Activated CD4-positive, alpha-beta T cell treated with anti-CD3 and anti-CD28 coated beads for 24 hours (primary cell): ENCODE measurements around the gene OR2C1.

ENCODE experiments used
- DNase-seq, 2 donors: peaks; one replicate each; pipeline ENCODE4 v3.0.0-alpha.2; 2020; ENCODE audit warnings: low read depth in 2 of 2

Gene OR2C1

DNA sequence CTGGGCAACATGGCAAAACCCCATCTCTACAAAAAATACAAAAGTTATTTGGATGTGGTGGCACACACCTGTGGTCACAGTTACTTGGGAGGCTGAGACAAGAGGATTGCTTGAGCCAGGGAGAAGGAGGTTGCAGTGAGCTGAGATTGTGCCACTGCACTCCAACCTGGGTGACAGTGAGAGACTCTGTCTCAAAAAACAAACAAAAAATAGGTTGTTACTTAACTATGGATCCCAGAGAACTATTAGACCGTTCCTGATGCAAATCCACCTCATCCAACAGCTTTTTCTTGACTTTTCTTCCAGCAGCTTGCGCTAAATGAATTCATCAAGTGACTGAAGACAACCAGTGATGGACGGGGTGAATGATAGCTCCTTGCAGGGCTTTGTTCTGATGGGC is at the start of gene OR2C1:
OR2C1 (plus strand) TSS at position 301 of the 400 bp plus-strand sequence; CDS start at position 353, 52 bp downstream.
- DNase-seq: no peak

DNA sequence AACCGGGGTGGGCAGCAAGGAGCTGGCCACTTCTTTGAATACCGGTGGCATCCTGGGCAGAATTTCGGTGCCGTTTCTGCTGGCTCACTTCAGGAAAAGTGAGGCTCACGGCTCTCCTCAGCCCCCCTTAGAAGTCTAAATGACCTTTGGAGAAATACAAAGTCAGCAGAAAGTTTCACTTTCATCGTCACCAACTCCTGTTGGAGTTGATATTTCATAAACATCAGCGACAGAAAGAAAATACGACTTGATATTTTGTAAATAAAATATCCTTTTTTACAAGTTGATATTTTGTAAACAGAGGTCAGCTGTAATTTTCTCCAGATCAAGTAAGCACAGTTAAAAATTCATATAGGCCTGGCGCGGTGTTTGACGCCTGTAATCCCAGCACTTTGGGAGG is 49.6 kb upstream of the OR2C1 start:
- DNase-seq: no peak

DNA sequence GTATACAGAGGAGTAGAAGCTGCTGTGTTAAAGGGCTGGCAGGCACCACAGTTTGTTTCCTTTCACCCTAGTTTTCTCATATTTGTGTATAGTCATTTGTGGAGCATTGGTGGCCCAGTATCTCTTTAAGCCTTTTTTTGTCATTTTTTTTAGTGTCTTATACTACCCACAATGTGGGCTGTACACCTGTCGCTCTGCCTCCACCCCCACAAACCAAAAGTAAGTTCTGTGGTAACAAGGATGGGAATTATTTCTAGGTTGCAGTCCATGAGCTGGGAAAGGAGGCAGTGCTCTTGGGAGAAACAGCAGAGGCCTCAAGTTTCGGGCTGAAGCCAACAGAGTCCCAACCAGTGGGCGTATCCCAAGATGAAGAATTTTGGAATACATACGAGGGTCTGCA is 44.2 kb upstream of the OR2C1 start:
- DNase-seq: no peak

DNA sequence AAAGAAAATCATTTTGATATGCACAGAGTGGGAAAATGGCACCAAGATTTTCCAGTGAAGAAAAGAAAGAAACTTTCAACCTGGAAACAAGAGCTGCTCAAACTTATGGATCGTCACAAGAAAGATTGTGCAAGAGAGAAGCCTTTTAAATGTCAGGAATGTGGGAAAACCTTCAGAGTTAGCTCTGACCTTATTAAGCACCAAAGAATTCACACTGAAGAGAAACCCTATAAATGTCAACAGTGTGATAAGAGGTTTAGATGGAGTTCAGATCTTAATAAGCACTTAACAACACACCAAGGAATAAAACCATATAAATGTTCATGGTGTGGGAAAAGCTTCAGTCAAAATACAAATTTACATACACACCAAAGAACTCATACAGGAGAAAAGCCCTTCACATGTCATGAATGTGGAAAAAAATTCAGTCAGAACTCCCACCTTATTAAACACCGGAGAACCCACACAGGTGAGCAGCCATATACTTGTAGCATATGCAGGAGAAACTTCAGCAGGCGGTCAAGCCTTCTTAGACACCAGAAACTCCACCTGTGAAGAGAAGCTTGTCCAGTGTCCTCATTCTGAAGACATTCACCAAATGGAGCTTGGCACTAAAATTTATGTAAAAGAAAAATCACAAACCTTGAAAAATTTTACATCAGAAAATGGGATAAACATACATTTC is 38.2 kb upstream of the OR2C1 start:
- DNase-seq: no peak

DNA sequence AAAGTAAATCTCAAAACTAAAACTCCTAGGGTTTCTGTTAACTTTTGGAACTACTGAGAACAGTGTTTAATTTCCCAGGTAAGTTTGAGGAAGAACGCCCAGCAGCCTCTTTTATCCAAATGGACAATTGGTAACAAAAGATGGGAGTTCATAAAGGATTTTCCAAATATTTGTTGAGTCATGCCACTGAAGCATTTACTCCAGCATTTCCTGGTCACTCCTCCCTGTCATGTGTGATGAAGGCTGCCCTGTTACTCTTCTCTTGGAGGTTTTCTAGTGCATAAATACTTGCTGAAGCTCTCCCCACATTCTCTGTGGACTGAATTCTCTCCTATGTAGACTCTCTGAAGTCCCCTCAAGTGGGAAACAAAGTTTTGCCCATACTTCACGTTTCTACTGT is 33.9 kb upstream of the OR2C1 start:
- no peak for DNase-seq

DNA sequence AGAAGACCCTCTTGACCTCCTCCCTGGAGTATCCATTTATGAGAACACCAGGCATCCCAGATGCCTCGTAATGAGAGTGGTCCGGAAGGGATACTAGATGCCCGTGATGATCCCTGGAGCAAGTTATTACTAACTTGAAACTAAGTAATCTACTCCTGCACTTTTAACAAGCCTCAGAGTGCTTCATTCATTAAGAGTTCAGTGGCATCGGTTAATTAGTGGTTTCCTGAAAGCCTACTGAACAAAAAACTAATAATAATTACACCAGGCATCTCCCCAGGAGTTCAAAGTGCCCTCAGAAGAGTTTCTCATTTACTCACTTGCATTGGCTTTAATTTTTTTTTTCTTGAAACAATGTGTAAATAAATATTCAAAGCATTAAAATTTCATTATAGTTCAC is 28.2 kb upstream of the OR2C1 start:
- DNase-seq: no peak

DNA sequence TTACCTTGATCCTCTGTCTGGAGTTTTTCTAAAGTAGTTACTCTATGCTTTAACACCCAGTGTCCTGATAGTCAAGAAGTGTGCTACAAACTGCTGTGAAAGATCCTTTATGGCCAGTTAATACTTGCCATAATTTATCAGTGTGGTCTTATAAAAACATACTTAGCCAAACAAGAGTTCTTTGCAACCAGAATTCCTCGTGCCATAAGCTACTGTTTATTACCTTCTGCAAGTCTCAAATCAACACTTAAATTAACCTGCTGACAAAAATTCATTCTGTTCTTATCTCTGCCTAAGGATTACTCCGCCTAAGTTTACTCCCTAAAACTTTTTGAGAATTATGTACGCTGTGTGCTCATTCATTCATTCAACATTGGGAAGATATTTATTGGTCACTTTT is 27.6 kb upstream of the OR2C1 start:
- DNase-seq: no peak

DNA sequence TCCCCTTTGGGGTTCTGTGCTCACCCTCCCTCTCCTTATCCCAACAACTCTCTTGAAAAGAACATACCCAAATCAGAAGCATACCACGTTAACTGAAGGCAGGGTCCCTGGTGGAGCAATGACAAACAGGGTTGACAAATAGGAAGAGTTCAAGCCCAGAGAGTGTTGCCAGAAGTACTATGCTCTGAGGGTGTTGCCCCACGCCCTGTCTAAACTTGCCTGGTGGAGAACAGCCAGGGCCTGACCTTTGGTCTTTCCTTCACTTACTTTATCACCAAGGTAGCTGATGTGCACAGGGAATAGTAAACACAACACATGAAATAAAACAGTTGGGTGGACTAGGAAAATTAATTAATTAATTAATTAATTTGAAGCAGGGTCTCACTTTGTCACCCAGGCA is 27.0 kb upstream of the OR2C1 start:
- DNase-seq: no peak

DNA sequence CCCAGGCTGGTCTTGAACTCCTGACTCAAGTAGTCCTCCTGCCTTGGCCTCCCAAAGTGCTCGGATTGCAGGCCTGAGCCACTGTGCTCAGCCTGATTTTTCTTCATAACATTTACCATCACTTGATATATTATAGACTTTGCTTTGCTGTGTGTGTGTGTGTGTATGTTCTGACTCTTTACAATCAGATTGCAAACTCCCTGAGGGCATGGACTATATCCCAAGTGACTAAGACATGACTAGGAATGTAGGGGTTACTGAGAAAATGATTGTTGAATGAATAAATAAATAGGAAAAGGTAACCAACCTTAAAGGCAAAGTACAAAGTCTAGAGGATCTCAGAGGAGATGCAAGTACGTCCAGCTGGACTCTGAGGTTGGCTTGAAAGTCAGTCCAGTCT is 9.6 kb upstream of the OR2C1 start:
- DNase-seq: no peak

DNA sequence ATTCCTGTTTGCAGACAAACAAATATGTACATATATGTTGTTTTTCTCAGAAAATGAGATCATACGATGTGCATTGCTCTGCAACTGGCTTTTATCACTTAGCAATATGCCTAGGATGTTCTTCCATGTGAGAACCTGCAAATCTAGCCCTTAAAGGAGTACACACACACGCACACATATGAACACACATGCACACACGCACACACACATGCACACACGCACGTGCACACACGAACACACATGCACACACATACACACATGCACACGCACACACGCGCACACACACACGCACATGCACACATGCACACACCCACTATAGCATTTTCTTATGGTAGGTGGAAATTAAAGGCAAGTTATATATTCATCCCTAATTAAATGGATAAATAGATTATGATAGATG is 8.1 kb upstream of the OR2C1 start:
- DNase-seq: no peak

DNA sequence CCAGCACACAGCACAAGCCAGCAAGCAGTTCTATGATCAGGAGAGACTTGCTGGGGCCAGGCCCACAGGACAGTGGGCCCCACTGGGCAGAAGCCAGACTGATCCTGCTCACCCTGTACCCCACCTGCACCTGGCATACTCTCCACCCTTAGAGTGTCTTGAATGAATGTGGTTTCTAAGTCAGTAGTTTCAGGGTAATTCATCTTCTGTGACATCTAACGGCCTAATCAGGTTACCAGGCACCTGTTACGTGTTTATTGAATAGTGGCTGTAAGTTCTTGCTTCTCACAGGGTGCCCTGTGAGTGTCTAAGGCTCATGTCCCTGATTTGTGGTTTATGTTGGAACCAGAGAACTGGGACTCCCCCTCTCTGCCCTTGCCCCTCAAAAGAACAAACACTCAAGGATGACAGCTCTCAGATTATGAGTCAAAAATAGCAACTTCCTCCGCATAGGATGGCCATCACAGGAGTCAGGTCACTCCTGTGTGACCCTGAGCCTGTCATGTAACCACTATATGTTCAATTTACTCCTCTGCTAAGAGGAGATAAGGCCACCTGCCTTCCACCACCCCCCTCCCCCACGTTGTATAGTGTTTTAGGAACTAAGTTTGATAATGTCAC is 7.0 kb upstream of the OR2C1 start:
- no peak for DNase-seq

DNA sequence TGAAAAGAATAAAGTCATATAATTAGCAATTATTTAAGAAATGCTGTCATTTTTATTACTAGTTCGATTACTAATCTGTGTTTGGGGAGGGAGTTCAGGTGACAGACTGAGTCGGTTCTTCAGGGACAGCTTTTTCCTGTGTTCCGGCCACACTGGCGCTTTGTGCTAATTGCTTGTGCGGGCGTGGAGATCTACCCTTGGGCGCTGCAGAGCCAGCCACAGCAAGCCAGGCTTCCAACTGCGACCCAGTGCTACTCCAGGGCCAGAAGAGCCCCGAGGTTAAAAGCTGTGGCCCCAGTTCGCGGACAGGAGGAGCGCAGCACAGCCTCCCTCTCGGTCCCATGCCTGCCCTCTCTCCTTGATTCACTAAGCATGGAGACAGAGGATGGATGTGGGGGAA is 6.5 kb upstream of the OR2C1 start:
- no peak for DNase-seq

DNA sequence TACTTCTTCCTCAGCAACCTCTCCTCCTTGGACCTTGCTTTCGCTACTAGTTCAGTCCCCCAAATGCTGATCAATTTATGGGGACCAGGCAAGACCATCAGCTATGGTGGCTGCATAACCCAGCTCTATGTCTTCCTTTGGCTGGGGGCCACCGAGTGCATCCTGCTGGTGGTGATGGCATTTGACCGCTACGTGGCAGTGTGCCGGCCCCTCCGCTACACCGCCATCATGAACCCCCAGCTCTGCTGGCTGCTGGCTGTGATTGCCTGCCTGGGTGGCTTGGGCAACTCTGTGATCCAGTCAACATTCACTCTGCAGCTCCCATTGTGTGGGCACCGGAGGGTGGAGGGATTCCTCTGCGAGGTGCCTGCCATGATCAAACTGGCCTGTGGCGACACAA is 429 bp downstream of the OR2C1 start:
- no peak for DNase-seq

DNA sequence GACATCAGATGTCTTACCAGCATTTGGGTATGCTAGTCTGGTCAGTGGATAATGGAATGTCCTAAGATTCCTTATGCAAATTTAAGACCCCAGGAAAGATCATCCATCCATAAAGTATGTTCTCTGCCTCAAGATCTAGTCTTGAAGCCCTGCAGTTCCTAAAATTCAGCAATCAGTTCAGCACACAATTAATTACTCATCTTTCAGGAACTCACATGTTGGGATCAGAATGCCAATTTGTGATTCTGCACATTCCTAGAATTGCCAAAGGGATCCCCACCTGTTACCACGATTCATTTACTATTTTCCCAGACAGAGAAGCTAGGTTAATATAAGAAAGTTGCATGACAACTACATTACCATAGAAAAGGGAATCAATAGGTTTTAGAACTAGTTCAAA is 3.2 kb downstream of the OR2C1 start:
- no peak for DNase-seq

DNA sequence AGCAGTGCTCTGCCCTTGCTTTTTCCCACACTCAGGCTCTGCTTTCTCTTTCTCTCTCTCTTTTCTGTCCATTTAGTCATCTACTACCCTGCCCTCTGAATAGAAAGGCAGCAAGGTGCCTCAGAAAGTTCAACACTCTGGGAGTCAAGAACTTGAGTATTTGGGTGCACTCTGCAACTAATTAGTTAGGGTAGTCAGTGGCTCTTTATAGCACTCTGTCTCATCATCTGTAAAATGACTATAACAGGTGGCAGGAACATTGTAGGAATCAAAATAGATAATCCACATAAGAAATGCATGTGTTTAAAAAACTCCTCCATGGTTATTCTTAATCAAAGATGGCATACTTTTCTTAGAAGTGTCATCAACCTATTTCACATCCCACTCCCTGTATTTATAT is 7.2 kb downstream of the OR2C1 start:
- no peak for DNase-seq

DNA sequence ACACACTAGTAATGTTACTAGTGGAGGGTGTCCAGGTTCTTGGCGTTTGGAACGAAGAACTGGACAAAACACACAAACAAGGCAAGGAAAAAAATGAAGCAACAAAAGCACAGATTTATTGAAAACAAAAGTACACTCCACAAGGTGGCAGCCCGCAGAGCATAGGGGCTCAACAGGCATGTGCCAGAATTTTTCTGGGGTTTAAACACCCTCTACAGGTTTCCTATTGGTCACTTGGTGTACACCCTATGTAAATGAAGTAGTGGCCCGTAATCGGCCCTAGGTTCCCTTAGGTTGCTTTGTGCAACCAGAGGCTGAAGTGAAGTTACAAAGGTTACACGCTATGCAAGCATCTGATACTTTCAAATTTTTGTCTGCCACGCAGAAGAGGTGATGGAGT is 8.1 kb downstream of the OR2C1 start:
- DNase-seq: no peak

DNA sequence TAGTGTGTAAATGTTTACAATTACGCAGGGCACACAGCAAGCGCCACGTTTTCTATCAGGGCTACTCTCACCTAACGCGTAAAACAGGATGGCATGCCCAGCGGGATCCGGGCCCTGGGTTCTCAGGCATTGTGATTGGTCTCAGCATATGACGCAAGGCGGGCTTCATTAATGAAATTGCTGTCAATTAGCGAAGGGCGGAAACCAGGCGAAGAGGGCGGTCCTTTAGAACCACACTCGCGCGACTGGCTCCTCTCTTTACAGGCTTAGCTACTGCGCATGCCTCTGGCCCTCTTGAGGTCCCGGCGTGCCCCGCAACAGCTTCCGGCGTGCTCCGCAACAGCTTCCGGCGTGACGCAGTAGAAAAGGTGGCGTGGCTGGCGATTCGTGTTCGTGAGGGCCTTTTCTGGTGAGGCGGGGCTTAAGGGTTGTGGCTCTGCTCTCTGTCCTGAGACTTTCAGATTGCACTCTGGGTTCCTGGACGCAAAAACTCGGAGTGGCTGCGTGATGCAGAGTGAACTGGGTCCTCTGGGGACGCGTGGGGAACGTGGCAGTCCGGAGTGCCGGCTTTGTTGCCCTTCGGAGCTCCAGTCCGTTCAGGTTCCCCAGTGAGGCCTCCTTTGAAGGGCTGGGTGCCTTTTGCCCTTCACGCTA is 9.2 kb downstream of the OR2C1 start:
- DNase-seq: peak; percentile 73 to 76

DNA sequence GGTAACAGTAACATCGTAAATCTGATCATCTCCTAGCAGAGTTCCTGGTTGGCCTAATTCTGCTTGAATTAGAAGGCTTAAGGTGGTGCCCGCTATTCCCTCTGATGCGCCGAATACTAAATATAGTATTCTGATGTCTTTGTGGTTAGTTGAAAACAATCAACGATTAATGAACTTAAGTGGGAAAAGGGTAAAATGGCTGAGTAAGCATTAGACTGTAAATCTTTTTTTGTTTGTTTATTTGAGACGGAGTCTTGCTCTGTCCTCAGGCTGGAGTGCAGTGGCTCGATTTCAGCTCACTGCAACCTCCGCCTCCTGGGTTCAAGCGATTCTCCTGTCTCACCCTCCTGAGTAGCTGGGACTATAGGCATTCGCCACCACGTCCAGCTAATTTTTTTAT is 13.4 kb downstream of the OR2C1 start:
- no peak for DNase-seq

DNA sequence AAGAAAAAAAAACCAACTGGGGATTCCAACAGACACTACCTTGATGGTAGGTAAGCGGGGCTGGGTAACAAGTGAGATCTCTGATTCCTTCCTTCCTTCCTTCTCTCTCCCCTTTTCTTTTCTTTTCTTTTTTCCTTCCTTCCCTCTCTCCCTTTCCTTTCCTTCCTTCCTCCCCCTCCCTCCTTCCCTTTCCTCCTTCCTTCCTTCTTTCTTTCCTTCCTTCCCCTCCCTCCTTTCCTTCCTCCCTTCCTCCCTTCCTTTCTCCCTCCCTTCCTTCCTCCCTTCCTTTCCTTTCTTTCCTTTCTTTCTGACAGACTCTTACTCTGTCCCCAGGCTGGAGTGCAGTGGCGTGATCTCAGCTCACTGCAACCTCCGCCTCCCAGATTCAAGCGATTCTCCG is 20.0 kb downstream of the OR2C1 start:
- no peak for DNase-seq

DNA sequence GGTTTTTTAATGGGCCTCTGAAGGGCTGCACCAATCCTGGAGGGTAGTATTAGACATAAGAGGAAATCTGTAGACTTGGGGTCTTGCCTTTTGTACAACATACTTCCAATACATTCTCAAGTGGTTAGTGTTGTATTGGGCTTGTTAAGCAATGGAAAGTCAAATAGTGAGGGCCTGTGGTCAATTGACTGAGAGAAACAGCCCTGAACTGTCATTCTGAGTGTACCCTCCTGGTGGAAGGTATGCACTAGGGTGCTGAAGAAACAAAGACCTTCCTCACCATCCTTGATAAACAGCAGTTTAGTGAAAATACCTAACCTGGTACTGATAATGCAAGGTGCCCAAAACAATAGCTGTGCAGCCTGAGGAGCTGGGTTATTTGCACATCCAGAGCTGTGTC is 22.2 kb downstream of the OR2C1 start:
- no peak for DNase-seq

DNA sequence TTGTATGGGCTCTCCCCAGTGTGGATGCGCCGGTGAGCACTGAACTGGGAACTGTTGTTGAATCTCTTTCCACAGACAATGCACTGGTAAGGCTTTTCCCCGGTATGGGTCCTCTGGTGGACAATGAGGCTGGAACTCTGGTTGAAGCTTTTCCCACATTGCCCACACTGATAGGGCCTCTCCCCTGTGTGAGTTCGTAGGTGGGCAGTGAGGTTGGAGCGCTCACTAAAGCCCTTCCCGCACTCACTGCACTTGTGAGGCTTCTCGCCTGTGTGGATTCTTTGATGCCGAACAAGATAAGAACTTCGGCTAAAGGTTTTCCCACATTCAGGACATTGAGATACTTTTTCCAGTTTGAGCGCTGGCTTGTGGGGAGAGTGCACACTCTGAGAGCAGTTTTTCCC is 27.4 kb downstream of the OR2C1 start:
- DNase-seq: no peak

DNA sequence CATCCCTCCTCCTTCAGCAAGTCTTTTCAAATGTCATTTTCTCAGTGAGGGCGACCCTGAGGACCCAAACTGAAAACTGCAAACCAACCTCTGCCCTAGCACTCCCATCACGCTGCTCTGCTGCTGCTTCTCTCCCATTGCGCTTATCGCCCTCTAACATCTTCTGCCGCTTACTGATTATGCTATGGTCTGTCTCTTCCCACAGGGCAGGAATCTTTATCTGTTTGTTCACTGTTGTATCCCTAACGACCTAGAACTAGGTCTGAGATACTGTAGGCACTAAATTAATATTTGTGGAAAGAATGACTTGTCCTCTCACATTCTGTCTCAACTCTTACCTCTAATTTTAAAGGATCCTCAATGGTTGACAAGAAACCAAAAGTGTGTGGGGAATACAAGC is 32.6 kb downstream of the OR2C1 start:
- no peak for DNase-seq

DNA sequence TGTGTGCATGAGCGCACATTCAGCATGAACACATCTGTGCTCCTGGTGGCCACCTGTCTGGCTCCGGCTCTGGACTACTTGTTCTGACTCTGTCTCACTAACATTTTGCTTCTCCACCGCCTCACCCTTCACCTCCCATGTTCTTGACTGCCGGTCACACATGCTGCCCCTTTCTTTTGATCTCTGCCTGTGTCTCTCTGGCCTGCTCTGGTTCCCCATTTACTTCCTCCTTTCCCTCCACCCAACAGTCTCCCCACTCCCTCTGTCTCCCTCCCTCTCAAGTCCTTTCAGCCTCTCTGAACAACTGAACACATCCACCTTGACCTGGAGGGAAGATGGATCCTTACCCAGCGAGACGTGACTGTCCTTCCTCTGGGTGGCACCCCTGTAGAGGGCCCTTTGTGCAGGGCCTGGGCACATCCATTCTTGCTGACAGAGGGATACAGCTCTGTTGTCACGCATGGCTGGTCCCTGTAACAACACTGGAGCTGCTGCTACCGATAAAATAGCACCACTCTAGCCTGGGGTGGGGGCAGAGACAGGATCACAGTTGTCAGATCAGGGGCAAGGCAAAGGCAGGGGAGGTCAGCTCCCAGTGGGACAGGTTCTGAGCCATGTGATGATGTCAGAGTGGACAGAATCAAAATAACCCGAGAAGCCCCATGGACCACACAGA is 34.1 kb downstream of the OR2C1 start:
- no peak for DNase-seq
